Activated CD4-positive, CD25-positive, alpha-beta regulatory T cell treated with anti-CD3 and anti-CD28 coated beads, Interleukin-2, amount 50 U/mL, for 16 hours (primary cell): ENCODE results near the gene SDK1.
"Not testable (repeated sequence)": the region's sequence is repeated elsewhere in the genome, so short reads cannot be mapped to it uniquely, and the experiment has no call there.

Experiments used
- DNase-seq: peaks from one replicate; pipeline ENCODE4 v3.0.0-alpha.2; 2020; ENCODE audit warnings: low read depth, low spot score

SDK1 gene

GRCh38 chr7:3649678-3650440 is 348.8 kb downstream of the SDK1 start:
- no peak for DNase-seq

DNA sequence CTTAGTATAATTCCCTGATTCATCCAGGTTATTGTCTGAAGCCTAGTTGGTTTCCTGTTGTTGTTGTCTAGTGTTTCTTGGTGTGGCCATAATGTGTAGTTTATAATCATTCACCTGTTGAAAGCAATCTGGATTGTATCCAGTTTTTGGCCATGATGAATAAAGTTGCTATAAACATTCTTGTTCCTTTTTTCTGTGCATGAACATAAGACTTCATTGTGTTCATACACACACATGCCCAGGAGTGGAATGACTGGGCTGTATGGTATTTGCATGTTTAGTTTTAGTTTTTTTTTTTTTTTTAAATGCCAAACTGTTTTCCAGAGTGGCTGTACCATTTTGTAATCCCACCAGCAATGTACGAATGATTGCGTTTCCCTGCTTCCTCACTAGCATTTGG is 349.8 kb downstream of the SDK1 start:
- no peak for DNase-seq

DNA sequence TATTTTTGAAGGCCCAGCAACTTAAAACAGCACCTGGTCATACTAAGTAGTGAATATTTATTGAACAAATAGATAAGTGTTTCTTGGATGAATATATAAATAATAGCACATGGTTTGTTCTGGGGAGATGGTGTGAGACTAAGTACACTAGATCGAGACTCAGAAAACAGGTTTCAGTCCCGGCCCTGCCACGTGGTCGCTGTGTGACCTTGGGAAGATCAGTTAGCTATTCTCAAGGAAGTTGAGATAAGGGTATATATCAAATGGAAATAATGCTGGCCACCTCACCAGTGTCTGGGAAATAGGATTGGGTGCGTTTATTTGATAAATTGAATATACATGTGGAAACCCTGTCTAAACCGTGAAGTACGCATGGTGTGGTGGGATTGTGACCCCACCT is 354.6 kb downstream of the SDK1 start:
- DNase-seq, result no peak

DNA sequence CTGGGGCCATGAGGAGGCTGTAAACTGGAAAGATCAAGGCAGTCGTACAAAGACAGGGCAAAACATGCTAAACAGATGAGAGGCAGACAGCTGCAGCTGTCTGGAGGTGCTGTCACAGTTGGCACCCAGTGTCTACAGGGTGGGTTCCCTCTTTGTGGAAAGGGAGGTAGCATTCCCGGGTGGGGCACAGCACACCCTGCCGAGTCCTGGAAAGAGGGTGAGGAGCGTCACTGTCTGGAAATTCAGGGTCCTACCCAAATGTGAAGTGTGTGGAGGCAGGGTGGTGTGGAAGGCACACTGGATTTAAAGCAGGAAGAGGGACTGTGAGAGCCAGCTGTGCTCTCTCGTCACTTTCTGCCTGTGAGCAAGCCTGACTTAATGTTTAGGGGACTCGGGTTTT is 356.2 kb downstream of the SDK1 start:
- no peak for DNase-seq

- no peak for DNase-seq
Measured at GRCh38 chr7:3668743-3669142, 367.7 kb downstream of the SDK1 start.

DNA sequence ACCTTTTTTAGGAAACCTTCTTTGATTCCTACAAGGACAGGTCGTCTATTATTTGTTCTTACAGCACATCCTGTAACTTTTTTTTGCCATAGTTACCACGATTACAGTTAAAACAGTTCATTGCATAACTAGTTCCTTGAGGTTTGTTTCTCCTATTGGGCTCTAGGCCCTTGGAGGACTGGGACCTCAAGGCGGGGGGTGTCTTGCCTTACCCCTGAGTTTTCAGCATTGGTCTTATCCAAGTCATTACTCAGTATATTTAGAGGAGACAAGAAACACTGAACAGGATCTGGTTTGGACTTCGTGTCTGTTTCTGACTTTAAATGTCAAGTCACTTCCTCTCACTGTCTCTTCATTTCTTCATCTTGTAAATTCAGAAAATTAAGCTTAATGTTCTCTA is 369.8 kb downstream of the SDK1 start:
- DNase-seq, result no peak

- no peak for DNase-seq
Measured at GRCh38 chr7:3673524-3673923, 372.5 kb downstream of the SDK1 start.

GRCh38 chr7:3678314-3678810 is 377.3 kb downstream of the SDK1 start:
- DNase-seq, result no peak

- DNase-seq, result no peak
Measured at GRCh38 chr7:3682028-3682710, 381.1 kb downstream of the SDK1 start.

GRCh38 chr7:3683546-3684539 is 382.8 kb downstream of the SDK1 start:
- DNase-seq, result no peak

DNA sequence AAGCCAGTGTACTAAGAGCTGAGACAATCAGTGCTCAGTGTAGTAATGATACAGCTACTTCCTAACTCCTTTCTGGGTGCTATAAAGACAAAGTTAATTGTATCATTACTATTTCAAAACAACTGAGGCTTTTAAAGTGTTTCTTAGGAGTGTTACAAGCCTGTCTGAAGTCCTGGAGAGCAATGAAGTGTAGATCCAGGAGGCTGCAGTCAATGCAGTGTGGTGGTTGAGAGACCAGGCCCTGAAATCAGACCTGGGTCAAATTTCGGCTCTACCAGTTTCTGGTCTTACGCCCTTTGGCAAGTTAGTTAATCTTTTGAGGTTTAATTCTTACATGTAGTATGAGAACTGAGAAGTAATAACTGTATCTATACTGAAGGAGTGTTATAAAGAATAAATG is 387.0 kb downstream of the SDK1 start:
- no peak for DNase-seq

DNA sequence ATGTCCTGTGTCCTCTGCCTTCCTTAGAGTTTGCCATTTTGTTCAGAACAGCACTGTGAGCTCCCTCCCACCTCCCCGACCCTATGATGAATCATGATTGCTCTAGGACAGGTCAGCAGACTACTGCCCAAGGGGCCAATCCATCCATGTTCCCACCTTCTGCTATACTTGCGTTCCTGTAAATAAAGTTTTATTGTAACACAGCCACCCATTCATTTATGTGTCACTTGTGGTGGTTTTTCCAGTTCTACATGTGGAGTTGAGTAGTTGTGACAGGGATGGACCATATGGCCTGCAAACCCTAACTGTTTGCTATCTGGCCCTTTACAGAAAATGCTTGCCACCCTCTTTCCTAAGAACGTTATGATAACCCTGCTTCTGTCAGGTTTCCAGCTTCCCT is 387.8 kb downstream of the SDK1 start:
- DNase-seq, result no peak

DNA sequence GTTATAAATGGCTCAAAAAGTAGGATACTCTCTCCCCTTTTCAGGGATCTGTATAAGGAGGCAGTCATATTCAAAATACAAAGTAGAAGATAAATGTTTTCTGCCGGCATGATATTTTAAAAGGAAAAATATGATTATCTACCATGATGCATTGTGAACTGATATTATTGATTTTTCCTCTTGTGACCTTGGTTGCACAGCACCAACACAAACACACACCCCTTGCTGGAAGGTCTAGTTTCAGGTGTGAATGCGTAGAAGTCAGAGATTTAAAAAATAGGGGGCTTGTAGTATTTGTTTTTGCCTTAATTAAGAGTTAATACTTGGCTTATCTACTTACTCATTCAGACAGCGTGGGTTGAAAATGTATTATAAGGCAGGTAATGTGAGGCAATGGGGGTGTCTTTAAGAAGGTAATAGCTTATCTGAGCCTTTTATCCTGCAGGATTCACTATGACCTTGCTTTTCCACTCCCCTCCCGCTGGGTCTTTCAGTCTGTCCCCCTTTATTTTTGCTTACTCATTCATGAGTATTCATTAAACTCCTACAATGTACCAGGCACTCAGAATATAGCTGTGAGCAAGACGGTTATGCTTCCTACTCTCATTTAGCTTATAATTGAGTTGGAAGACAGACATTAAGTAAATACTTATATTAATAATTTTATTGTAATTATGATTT is 390.6 kb downstream of the SDK1 start:
- DNase-seq, result no peak

DNA sequence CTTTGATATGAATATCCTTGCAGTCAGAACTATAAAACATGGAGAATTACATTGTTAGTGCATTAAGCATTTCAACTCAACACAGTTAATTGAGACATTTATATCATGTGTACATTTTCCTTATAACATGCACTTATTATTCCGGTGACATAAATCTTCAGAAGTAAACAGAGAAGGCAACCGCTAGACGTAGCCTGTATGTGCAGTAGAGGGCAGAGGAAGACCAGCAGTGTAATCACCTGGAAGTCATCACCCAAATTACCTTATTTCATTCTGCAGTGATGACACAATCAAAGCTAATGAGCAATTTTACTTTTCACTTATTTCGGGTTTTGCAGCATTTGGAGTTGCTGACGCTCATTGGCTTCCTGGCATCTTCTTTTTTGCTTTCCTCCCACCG is 394.6 kb downstream of the SDK1 start:
- no peak for DNase-seq

- no peak for DNase-seq
Measured at GRCh38 chr7:3696113-3696512, 395.1 kb downstream of the SDK1 start.

DNA sequence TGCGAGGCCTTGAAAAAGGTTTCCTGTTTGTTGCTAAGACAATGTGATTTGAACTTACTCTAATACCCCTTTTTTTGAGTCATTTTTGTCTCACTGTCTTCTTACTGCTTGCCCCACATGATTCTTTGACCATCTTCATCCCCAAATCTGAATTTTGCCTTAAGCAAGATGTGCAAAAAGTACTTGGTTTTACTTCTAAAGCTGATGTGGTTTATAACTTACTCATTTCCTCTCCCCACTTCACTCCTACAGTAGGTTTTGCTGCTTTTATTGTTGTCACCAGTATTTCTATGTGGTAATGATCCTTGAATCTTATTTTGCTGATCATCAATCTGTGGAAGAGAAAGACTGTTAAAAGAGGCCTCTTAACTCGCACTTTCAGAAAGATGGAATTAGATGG is 396.4 kb downstream of the SDK1 start:
- DNase-seq, result no peak

- no peak for DNase-seq
Measured at GRCh38 chr7:3705258-3705657, 404.2 kb downstream of the SDK1 start.

DNA sequence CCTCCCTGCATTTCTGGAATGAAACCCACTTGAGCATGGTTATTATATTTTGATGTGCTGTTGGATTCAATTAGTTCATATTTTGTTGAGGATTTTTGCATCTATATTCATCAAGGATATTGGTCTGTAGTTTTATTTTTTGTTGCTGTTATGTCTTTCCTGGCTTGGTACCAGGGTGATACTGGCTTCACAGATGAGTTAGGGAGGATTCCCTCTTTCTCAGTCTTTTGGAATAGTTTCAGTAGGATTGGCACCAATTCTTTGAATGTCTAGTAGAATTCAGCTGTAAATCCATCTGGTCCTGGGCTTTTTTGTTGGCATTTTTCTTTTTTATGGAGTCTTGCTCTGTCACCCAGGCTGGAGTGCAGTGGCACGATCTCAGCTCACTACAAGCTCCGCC is 405.0 kb downstream of the SDK1 start:
- not testable (repeated sequence) for DNase-seq

DNA sequence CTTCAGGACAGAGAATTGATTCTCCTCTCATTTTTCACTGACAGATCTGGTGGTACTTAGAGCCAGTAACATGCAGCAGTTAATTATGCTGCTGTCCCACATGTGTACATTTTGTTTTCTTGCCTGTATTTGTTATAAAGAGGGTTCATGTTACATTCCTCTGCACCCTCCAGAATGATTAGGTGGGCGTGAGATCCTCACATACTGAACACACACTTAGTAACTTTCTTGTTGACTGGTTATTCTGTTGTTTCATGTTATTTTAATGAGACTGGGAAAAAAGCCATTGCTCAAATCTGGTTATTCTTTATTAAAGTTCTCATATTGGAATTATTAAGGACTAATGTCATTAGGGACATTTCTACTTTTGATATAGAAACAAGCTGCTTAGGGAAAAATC is 409.1 kb downstream of the SDK1 start:
- no peak for DNase-seq

GRCh38 chr7:3710531-3710930 is 409.5 kb downstream of the SDK1 start:
- DNase-seq, result no peak

DNA sequence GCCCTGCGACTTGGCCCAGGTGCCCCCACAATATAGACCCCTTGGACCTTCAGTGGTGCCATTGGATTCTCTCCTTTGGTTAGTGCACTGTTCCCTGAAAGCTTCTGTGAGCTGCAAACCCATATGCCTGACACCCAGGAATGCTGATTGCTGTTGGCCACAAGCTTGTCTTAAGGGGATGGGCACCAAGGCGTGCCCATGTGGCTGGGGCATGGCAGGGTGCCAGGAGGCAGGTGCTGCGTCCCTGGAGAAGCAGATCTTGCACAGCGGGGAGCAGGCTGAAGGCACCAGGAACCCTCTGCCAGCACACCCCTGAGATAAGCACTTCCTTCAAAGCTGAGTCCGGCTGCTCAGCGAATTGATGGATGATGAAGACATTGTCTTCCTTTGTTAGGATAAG is 411.8 kb downstream of the SDK1 start:
- DNase-seq, result no peak
